Left ventricle myocardium inferior (tissue), 1 donor: ENCODE results near the gene ADCY10. TPM values are rescaled to one million over a fixed set of nuclear protein-coding genes. Genes with fewer than 3 reads are reported as not detected.

Source experiments
- DNase-seq: peaks from one replicate; pipeline ENCODE4 v3.0.0-alpha.2; 2020
- H3K27ac ChIP-seq: fragments of 200-600 bp; replicated peaks from 2 replicates; pipeline ENCODE4 v1.8.0; 2021
- H3K27me3 ChIP-seq: fragments of 200-600 bp; 2 replicates; pipeline ENCODE4 v1.8.0; 2021; ENCODE audit warnings: low read depth
- H3K36me3 ChIP-seq: fragments of 200-600 bp; 2 replicates; pipeline ENCODE4 v1.8.0; 2021
- H3K4me1 ChIP-seq: fragments of 200-600 bp; 2 replicates; pipeline ENCODE4 v1.8.0; 2021
- H3K4me3 ChIP-seq: fragments of 200-600 bp; 2 replicates; pipeline ENCODE4 v1.8.0; 2021; ENCODE audit warnings: mild to moderate bottlenecking, moderate library complexity
- H3K9me3 ChIP-seq: fragments of 200-600 bp; replicated peaks from 2 replicates; pipeline ENCODE4 v1.8.0; 2021
- intact Hi-C: fragments of 100-400 bp; cut with micrococcal nuclease; formaldehyde crosslinking; loops from one replicate; pipeline ENCODE4 v1.11.0; 2022
- total RNA-seq: library from RNA; stranded (reverse); fragmentation: NEBNext Ultra II Directional; extraction: Animal tissue kit (Norgen Biotek cat#: 25700); gene quantifications from one replicate; pipeline ENCODE4 v1.2.1, GENCODE V29; 2021
- TF ChIP-seq, protein P1 (sequence below): fragments of 200-600 bp; IDR thresholded peaks from 2 replicates; pipeline ENCODE4 v1.8.0; 2021; ENCODE audit warnings: antibody characterized with exemption, mild to moderate bottlenecking, borderline replicate concordance
- donor health status: DM: no; HTN: yes; CAD: no; lungs with severe emphysema.

Gene ADCY10
- total RNA-seq, 1 donor from 2014 or later: 0.22 TPM

DNA sequence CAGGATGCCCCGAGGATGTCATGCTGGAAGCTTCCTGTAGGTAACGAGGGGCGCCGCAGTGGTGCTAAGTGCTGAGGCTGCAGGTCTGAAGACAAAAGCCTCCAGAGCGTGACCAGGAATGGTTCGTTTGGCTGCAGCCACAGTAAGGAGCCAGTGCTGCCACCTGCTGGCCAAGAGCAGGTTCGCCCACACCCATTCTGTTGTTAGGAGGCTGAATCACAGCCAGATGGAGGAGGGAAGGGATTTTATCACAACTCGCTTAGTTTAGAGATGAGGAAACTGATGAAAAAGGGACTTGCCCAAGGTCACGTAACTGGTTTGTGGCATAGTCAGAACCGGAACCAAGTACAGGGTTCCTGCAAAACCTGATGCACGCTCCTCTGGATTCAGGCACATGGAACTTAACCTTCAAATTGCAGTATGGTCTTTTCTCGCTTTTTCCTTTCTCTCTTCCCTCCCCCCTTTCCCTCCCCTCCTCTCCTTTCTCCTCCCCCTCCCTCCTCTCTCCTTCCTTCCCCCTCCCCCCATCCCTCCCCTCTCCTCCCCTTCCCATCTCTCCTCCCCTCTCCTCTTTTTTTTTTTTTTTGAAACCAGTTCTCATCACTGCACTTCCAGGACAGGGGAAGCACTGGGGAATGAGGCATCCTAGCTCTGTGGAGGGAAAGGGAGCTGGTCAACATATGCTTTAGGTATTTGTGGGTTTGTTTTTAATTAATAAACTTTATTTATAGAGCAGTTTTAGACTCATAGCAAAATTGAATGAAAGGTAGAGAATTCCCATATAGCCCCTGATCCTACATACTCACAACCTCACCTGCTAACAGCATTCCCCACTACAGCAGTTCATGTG is 110.4 kb downstream of the ADCY10 start:
- peak; percentile 92 for DNase-seq
- peak overlapping the region; percentile 29 for H3K4me3 ChIP-seq
- H3K27ac ChIP-seq: peak overlapping the region; percentile 5
- H3K36me3 ChIP-seq: no peaks in the 10 kb centered on the region
- TF ChIP-seq, protein P1, sequence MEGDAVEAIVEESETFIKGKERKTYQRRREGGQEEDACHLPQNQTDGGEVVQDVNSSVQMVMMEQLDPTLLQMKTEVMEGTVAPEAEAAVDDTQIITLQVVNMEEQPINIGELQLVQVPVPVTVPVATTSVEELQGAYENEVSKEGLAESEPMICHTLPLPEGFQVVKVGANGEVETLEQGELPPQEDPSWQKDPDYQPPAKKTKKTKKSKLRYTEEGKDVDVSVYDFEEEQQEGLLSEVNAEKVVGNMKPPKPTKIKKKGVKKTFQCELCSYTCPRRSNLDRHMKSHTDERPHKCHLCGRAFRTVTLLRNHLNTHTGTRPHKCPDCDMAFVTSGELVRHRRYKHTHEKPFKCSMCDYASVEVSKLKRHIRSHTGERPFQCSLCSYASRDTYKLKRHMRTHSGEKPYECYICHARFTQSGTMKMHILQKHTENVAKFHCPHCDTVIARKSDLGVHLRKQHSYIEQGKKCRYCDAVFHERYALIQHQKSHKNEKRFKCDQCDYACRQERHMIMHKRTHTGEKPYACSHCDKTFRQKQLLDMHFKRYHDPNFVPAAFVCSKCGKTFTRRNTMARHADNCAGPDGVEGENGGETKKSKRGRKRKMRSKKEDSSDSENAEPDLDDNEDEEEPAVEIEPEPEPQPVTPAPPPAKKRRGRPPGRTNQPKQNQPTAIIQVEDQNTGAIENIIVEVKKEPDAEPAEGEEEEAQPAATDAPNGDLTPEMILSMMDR: peak; percentile 99
- H3K4me1 ChIP-seq: peaks cover 6% of the 10 kb centered on the region
- H3K27me3 ChIP-seq: no peaks in the 10 kb centered on the region
- intact Hi-C loops: loop anchor here (5.0 to 10.0 kb wide), 2 partner anchors 76 to 199 kb away; no protein-coding TSS in a partner anchor
- no peaks in the 10 kb centered on the region for H3K9me3 ChIP-seq

DNA sequence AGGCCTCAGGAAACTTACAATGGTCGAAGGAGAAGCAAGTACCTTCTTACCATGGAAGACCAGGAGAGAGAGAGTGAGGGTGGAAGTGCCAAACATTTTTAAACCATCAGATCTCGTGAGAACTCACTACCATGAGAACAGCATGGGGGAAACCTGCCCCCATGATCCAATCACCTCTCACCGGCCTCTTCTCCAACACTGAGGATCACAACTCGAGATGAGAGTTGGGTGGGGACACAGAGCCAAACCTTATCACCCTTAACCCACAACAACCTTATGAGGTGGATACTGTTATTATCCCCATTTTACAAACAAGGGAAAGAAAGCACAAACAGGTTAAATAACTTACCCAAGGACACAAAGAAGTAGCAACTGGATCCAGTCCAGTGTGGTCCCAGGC is 111.7 kb downstream of the ADCY10 start:
- no peaks in the 10 kb centered on the region for H3K9me3 ChIP-seq
- no peak overlapping the region for H3K4me3 ChIP-seq
- no peaks in the 10 kb centered on the region for H3K27me3 ChIP-seq
- peaks cover 19% of the 10 kb centered on the region for H3K4me1 ChIP-seq
- intact Hi-C loops: loop anchor here (5.0 to 10.0 kb wide), 2 partner anchors 75 to 197 kb away; no protein-coding TSS in a partner anchor
- TF ChIP-seq, protein P1: no peak
- no peak for DNase-seq
- no peak overlapping the region for H3K27ac ChIP-seq
- no peaks in the 10 kb centered on the region for H3K36me3 ChIP-seq

DNA sequence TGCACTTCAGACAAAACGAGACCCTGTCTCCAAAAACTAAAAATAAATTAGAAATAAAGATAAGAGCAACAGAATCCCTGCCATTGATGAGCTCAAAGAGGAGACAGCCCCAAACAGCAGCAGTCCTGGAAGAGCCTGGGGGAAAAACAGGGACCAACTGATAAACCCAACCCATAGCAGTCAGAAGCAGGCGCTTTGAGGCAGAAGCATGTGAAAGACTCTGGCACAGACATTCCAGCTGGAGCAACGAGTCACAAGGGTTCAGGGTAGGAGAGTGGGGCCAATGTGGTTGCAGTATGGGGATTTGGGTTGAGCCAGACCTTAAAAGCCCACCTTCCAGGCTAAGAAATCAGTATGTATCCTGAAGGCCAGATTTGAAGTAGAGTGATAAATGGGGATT is 113.7 kb downstream of the ADCY10 start:
- H3K4me1 ChIP-seq: peaks cover 38% of the 10 kb centered on the region
- H3K36me3 ChIP-seq: no peaks in the 10 kb centered on the region
- H3K9me3 ChIP-seq: no peaks in the 10 kb centered on the region
- no peak for DNase-seq
- no peak overlapping the region for H3K4me3 ChIP-seq
- H3K27me3 ChIP-seq: no peaks in the 10 kb centered on the region
- TF ChIP-seq, protein P1: no peak
- H3K27ac ChIP-seq: peak overlapping the region; percentile 16
- intact Hi-C loops: loop anchor here (5.0 to 10.0 kb wide), 2 partner anchors 73 to 195 kb away; no protein-coding TSS in a partner anchor

DNA sequence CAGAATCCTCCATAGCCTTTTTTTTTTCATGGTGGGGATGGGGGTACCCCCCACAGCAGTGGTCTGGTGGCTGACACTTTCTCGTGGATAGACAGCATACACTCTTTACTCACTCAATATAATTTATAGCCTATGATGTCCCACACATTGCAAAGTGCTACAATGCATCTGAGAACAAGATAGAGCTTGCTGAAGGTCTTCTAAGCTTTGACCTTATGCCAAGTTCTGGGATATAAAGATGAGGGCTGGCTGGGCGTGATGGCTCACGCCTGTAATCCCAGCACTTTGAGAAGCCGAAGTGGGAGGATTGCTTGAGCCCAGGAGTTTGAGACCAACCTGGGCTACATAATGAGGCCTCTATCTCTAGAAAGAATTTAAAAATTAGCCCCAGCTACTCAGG is 114.2 kb downstream of the ADCY10 start:
- Histone ChIP-seq H3K36me3 (no peaks in the 10 kb centered on the region), H3K27ac (peak overlapping the region; percentile 16), H3K4me3 (no peak overlapping the region), H3K4me1 (peaks cover 43% of the 10 kb centered on the region), H3K27me3 (no peaks in the 10 kb centered on the region), H3K9me3 (no peaks in the 10 kb centered on the region)
- intact Hi-C loops: loop anchor here (5.0 to 10.0 kb wide), 2 partner anchors 72 to 195 kb away; no protein-coding TSS in a partner anchor
- DNase-seq: no peak
- TF ChIP-seq, protein P1: no peak

DNA sequence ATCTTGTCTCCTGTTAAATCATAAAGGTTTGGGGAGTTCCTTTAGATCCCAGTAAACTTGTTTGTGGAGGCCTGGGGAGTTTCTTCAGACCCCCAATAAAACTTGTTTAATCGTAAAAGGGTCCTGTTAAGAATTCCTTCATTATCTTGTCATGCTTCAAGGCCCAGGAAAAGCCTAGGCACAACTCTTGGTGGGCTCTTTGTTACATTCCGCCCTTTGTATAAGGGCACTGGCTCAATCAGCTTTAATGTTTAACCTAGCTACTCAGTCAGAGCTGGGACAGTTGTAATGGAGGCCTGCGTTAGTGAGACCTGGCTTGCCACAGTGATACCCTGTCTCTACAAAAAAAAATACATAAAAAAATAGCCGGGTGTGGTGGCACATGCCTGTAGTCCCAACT is 115.0 kb downstream of the ADCY10 start:
- DNase-seq: no peak
- intact Hi-C loops: no loop called here
- Histone ChIP-seq H3K27ac (no peak overlapping the region), H3K4me1 (peaks cover 46% of the 10 kb centered on the region), H3K4me3 (no peak overlapping the region), H3K36me3 (no peaks in the 10 kb centered on the region), H3K9me3 (no peaks in the 10 kb centered on the region), H3K27me3 (no peaks in the 10 kb centered on the region)
- TF ChIP-seq, protein P1: no peak
